ENCODE data around the gene CASP10.

The CASP10 gene

GRCh38 chr2:201257381-201257955 lies 74.5 kb downstream of the CASP10 start:
- Histone ChIP-seq H3K27me3 (ENCODE audit: insufficient read depth, poor library complexity, severe bottlenecking) (no peaks in the 10 kb centered on the region), H3K27ac (replicated peaks) (peak overlapping the region; percentile 99), H3K4me3 (replicated peaks; ENCODE audit: insufficient read depth, low read length) (peak overlapping the region; percentile 36)
- TF ChIP-seq GABPA (IDR thresholded peaks at IDR 0.05; ENCODE audit: low read depth) (no peak), SPI1 (IDR thresholded peaks at IDR 0.05; ENCODE audit: borderline replicate concordance, low read depth) (peak; percentile 96)
- peak; percentile 78 to 89 for DNase-seq (ENCODE audit: low read depth in 1 of 2, low spot score in 1 of 2)

DNA sequence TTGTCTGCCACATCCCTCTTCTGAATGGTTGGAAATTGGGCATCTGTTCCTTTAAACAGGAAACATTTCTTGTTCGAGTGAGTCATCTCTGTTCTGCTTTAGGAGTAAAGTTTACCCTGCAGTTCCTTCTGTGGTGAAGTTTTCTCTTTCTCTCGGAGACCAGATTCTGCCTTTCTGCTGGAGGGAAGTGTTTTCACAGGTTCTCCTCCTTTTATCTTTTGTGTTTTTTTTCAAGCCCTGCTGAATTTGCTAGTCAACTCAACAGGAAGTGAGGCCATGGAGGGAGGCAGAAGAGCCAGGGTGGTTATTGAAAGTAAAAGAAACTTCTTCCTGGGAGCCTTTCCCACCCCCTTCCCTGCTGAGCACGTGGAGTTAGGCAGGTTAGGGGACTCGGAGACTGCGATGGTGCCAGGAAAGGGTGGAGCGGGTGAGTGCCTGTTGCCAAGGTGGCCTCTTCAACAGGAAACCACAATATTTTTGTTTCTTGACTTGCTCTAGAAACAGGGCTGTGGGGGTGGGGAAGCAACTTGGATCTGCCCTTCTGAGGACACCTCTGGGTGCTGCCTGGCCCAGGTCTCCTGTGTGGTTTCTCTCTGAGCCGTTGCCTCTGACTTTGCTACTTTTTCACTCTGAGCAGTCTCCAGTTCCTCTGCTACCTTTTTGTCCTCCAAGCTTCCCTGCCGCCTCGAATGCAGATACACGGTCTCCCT lies 75.2 kb downstream of the CASP10 start:
- peak; percentile 86 to 99 for DNase-seq (ENCODE audit: low read depth in 1 of 2, low spot score in 1 of 2)

DNA sequence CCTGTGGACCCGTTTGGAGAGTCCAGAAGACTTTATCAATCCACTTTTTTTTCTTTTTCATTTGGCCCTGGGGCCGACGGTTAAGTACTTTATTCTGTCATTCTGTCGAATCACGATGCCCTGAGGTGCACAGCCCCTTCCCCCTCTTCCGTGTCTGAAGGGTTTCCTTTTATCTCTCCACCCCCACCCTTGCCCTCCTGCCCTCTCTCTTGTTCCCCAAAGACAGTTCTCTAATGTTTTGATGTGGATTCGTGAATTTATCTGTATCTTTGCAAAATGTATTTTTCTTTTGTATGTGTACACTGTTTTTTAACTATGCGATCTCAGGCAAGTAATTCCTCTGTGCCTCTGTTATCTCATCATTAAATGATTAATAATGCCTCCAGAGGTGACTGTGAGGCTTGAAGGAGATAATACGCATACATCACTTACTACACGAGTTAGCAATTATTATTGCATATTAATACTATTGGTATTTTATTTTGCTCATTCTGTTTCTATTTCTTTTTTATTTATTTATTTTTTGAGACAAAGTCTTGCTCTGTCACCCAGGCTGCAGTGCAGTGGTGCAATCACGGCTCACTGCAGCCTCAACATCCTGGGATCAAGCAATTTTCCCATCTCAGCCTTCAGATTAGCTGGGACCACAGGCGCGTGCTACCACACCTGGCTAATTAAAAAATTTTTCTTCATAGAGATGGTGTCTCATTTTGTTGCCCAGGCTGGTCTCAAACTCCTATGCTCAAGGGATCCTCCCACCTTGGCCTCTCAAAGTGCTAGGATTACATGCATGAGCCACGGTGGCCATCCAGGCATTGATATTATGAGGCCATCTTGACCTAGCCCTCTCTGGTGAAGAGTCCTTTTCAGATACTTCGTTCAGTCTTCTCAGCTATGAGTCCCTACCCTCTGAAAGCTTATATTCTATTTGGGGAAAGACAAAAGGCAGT lies 76.0 kb downstream of the CASP10 start:
- peak overlapping the region; percentile 99 for H3K27ac ChIP-seq (replicated peaks)
- TF ChIP-seq SPI1 (IDR thresholded peaks at IDR 0.05; ENCODE audit: borderline replicate concordance, low read depth) (peak; percentile 1; the same call in 1 of the 2 replicates), GABPA (IDR thresholded peaks at IDR 0.05; ENCODE audit: low read depth) (no peak)

More for the DNA sequence above, 75.2 kb downstream of the CASP10 start:
- TF ChIP-seq POLR2AphosphoS5 (IDR thresholded peaks at IDR 0.05; ENCODE audit: low read depth): peak; percentile 92
- TF ChIP-seq SPI1 (IDR thresholded peaks at IDR 0.05; ENCODE audit: borderline replicate concordance, low read depth): peak; percentile 47
- TF ChIP-seq, protein P1, sequence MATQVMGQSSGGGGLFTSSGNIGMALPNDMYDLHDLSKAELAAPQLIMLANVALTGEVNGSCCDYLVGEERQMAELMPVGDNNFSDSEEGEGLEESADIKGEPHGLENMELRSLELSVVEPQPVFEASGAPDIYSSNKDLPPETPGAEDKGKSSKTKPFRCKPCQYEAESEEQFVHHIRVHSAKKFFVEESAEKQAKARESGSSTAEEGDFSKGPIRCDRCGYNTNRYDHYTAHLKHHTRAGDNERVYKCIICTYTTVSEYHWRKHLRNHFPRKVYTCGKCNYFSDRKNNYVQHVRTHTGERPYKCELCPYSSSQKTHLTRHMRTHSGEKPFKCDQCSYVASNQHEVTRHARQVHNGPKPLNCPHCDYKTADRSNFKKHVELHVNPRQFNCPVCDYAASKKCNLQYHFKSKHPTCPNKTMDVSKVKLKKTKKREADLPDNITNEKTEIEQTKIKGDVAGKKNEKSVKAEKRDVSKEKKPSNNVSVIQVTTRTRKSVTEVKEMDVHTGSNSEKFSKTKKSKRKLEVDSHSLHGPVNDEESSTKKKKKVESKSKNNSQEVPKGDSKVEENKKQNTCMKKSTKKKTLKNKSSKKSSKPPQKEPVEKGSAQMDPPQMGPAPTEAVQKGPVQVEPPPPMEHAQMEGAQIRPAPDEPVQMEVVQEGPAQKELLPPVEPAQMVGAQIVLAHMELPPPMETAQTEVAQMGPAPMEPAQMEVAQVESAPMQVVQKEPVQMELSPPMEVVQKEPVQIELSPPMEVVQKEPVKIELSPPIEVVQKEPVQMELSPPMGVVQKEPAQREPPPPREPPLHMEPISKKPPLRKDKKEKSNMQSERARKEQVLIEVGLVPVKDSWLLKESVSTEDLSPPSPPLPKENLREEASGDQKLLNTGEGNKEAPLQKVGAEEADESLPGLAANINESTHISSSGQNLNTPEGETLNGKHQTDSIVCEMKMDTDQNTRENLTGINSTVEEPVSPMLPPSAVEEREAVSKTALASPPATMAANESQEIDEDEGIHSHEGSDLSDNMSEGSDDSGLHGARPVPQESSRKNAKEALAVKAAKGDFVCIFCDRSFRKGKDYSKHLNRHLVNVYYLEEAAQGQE (IDR thresholded peaks at IDR 0.05; ENCODE audit: insufficient replicate concordance, low read depth): peak; percentile 7
- TF ChIP-seq GABPA (IDR thresholded peaks at IDR 0.05; ENCODE audit: low read depth): no peak
- TF ChIP-seq CTCF (IDR thresholded peaks at IDR 0.05; ENCODE audit: insufficient read depth, low read length): no peak
- peak overlapping the region; percentile 36 for H3K4me3 ChIP-seq (replicated peaks; ENCODE audit: insufficient read depth, low read length)
- peak overlapping the region; percentile 99 for H3K27ac ChIP-seq (replicated peaks)
- no peaks in the 10 kb centered on the region for H3K27me3 ChIP-seq (ENCODE audit: insufficient read depth, poor library complexity, severe bottlenecking)

DNA sequence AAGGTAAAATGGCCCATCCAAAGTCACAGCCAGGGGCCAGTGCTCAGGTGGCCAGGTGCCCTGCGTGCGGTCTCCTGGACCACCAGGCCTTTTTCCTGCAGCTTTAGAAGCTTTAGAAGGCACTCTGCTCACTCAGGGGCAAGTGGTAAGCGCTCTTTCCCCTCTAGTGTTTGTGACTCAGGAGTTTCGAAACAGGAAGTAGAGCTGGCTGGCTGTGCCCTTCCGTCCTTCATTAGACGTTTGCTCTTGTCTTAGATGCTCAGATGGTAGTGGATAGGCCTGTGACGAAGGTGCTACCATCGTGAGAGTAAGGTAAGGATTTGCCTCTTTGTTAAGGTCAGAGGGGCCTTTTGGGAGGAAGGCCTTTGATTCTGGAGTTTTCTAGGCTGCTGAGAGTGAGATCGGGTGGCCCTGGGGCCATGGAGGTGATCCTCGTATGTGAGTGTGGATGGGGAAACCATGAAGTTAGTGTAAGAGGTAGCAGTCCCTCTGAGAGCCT lies 77.4 kb downstream of the CASP10 start, which contains the start of gene CASP8:
Gene CASP8, plus strand, starts transcription at position 235 of the 499 bp plus-strand sequence. CDS start 5,951 bp downstream, outside the sequence.
- Histone ChIP-seq H3K4me3 (replicated peaks; ENCODE audit: insufficient read depth, low read length) (peak within 1 kb of the TSS; percentile 57), H3K27me3 (ENCODE audit: insufficient read depth, poor library complexity, severe bottlenecking) (no peaks in the 10 kb centered on the region), H3K27ac (replicated peaks) (peak within 1 kb of the TSS; percentile 99)
- TF ChIP-seq CTCF (IDR thresholded peaks at IDR 0.05; ENCODE audit: insufficient read depth, low read length): no peak
- peak; percentile 94 for TF ChIP-seq POLR2AphosphoS5 (IDR thresholded peaks at IDR 0.05; ENCODE audit: low read depth)
- TF ChIP-seq GABPA (IDR thresholded peaks at IDR 0.05; ENCODE audit: low read depth): peak; percentile 69
- TF ChIP-seq SPI1 (IDR thresholded peaks at IDR 0.05; ENCODE audit: borderline replicate concordance, low read depth): peak; percentile 48; the same call in 1 of the 2 replicates
- TF ChIP-seq, protein P1 (IDR thresholded peaks at IDR 0.05; ENCODE audit: insufficient replicate concordance, low read depth): peak; percentile 53
- peak; percentile 89 for DNase-seq (ENCODE audit: low read depth in 1 of 2, low spot score in 1 of 2)

More for the DNA sequence above, 76.0 kb downstream of the CASP10 start:
- peak in 1 of 2 experiments; percentile 85 for DNase-seq (ENCODE audit: low read depth in 1 of 2, low spot score in 1 of 2)
- H3K27me3 ChIP-seq (ENCODE audit: insufficient read depth, poor library complexity, severe bottlenecking): no peaks in the 10 kb centered on the region
- H3K4me3 ChIP-seq (replicated peaks; ENCODE audit: insufficient read depth, low read length): peak overlapping the region; percentile 36
